T47D (cell line): ENCODE results near the gene PIAS2.
"Not testable (repeated sequence)": the region's sequence is repeated elsewhere in the genome, so short reads cannot be mapped to it uniquely, and the experiment has no call there.

Experiments used
- DNase-seq, 2 experiments: peaks; one replicate each; pipeline versions ENCODE4 v3.0.0 to v3.0.0-alpha.2; 2011 to 2012; ENCODE audit warnings: low read depth in 1 of 2, low spot score in 1 of 2
- JUND ChIP-seq: IDR thresholded peaks from 2 replicates; pipeline ENCODE4 v1.6.1; 2012; ENCODE audit warnings: low read depth
- in situ Hi-C: cut with HindIII; loops from 2 replicates; pipeline ENCODE4 v1.10.0; 2016; ENCODE audit warnings: low sequenced_read_pairs, low pct_unique_long_range_greater_than_20kb

The PIAS2 gene

GRCh38 chr18:46892842-46893241 lies 24.5 kb downstream of the PIAS2 start:
- no peak for DNase-seq
- TF ChIP-seq JUND, result no peak
- in situ Hi-C loops, result no loop called here

GRCh38 chr18:46891742-46892214 lies 25.5 kb downstream of the PIAS2 start:
- no peak for DNase-seq
- in situ Hi-C loops, result no loop called here
- no peak for TF ChIP-seq JUND

GRCh38 chr18:46888965-46889364 lies 28.3 kb downstream of the PIAS2 start:
- no peak for TF ChIP-seq JUND
- in situ Hi-C loops, result no loop called here
- no peak for DNase-seq

- in situ Hi-C loops, result no loop called here
- TF ChIP-seq JUND, result no peak
- DNase-seq, result no peak
These were observed 30.4 kb downstream of the PIAS2 start for GRCh38 chr18:46886893-46887292.

- in situ Hi-C loops, result no loop called here
- no peak for TF ChIP-seq JUND
- DNase-seq, result no peak
These were observed 34.1 kb downstream of the PIAS2 start for GRCh38 chr18:46883180-46883579.

GRCh38 chr18:46877329-46877987 lies 39.8 kb downstream of the PIAS2 start:
- no peak for TF ChIP-seq JUND
- in situ Hi-C loops, result no loop called here
- DNase-seq, result no peak

- in situ Hi-C loops, result no loop called here
- TF ChIP-seq JUND, result no peak
- peak in 1 of 2 experiments; percentile 48 for DNase-seq
These were observed 49.0 kb downstream of the PIAS2 start for GRCh38 chr18:46868169-46868921.

- no peak for TF ChIP-seq JUND
- DNase-seq, result no peak
- in situ Hi-C loops, result no loop called here
These were observed 49.8 kb downstream of the PIAS2 start for GRCh38 chr18:46867367-46868143.

GRCh38 chr18:46866523-46866922 lies 50.8 kb downstream of the PIAS2 start:
- in situ Hi-C loops, result no loop called here
- no peak for TF ChIP-seq JUND

GRCh38 chr18:46865245-46865644 lies 52.1 kb downstream of the PIAS2 start:
- in situ Hi-C loops, DNase-seq: not testable (repeated sequence)

More at GRCh38 chr18:46866523-46866922, 50.8 kb downstream of the PIAS2 start:
- no peak for DNase-seq

- DNase-seq, result no peak
- in situ Hi-C loops, result no loop called here
- no peak for TF ChIP-seq JUND
These were observed 57.5 kb downstream of the PIAS2 start for GRCh38 chr18:46859855-46860254.

GRCh38 chr18:46858290-46858689 lies 59.0 kb downstream of the PIAS2 start:
- in situ Hi-C loops, result no loop called here
- no peak for DNase-seq
- no peak for TF ChIP-seq JUND

- in situ Hi-C loops, result no loop called here
- no peak for TF ChIP-seq JUND
- DNase-seq, result peak in 1 of 2 experiments; percentile 4
These were observed 60.3 kb downstream of the PIAS2 start for GRCh38 chr18:46856973-46857372.
